ENCODE data around the gene ACSM6. TPM values are rescaled to one million over a fixed set of nuclear protein-coding genes. Genes with fewer than 3 reads are reported as not detected.

Gene ACSM6
- total and polyA plus RNA-seq, 2 experiments from 2014 or later = 0.10 TPM; not detected in 1

- H3K79me2 ChIP-seq = peaks cover 10% of the 10 kb centered on the region
- H3K27me3 ChIP-seq = no peaks in the 10 kb centered on the region
- WGBS (ENCODE audit: low lambda C conversion rate, missing lambda C conversion rate) = 33% methylated on average over 6 of the region's 6 CpGs
- H3K9me2 ChIP-seq (replicated peaks; ENCODE audit: insufficient read depth) = no peaks in the 10 kb centered on the region
- H3K4me2 ChIP-seq = peak overlapping the region; percentile 11
- H2AFZ ChIP-seq = no peak overlapping the region
- no peak for DNase-seq (ENCODE audit: low spot score)
- H4K20me1 ChIP-seq (ENCODE audit: insufficient read depth, poor library complexity, severe bottlenecking) = no peaks in the 10 kb centered on the region
- H3K27ac ChIP-seq = peak overlapping the region; percentile 94
- no peaks in the 10 kb centered on the region for H3K9me3 ChIP-seq (ENCODE audit: low read depth)
- TF ChIP-seq EZH2 (IDR thresholded peaks at IDR 0.05; ENCODE audit: borderline replicate concordance) (no peak), EZH2phosphoT487 (IDR thresholded peaks at IDR 0.05; ENCODE audit: low read depth, severe bottlenecking, unreplicated experiment) (no peak), CTCF (IDR thresholded peaks at IDR 0.05; ENCODE audit: poor library complexity) (no peak)
- no peak overlapping the region for H3K4me3 ChIP-seq
- H3K4me1 ChIP-seq (ENCODE audit: insufficient read depth) = peaks cover 53% of the 10 kb centered on the region
- H3K36me3 ChIP-seq (replicated peaks; ENCODE audit: insufficient read depth, low read depth) = no peaks in the 10 kb centered on the region
Observed at GRCh38 chr10:95264227-95265051, 70.4 kb downstream of the ACSM6 start.

- Histone ChIP-seq H3K4me3 (no peak overlapping the region), H3K9me2 (replicated peaks; ENCODE audit: insufficient read depth) (no peaks in the 10 kb centered on the region), H3K9me3 (ENCODE audit: low read depth) (no peaks in the 10 kb centered on the region), H3K27me3 (no peaks in the 10 kb centered on the region), H3K79me2 (peaks cover 21% of the 10 kb centered on the region), H3K36me3 (replicated peaks; ENCODE audit: insufficient read depth, low read depth) (no peaks in the 10 kb centered on the region), H2AFZ (no peak overlapping the region), H4K20me1 (ENCODE audit: insufficient read depth, poor library complexity, severe bottlenecking) (no peaks in the 10 kb centered on the region), H3K4me2 (no peak overlapping the region), H3K4me1 (ENCODE audit: insufficient read depth) (peaks cover 49% of the 10 kb centered on the region), H3K27ac (peak overlapping the region; percentile 94)
- 93% methylated on average over 8 of the region's 8 CpGs for WGBS (ENCODE audit: low lambda C conversion rate, missing lambda C conversion rate)
- TF ChIP-seq EZH2 (IDR thresholded peaks at IDR 0.05; ENCODE audit: borderline replicate concordance) = no peak
- TF ChIP-seq EZH2phosphoT487 (IDR thresholded peaks at IDR 0.05; ENCODE audit: low read depth, severe bottlenecking, unreplicated experiment) = no peak
- DNase-seq (ENCODE audit: low spot score) = no peak
Observed at GRCh38 chr10:95265572-95265971, 71.5 kb downstream of the ACSM6 start.

- Histone ChIP-seq H4K20me1 (ENCODE audit: insufficient read depth, poor library complexity, severe bottlenecking) (no peaks in the 10 kb centered on the region), H3K27ac (peak overlapping the region; percentile 94), H3K4me3 (no peak overlapping the region), H3K4me2 (no peak overlapping the region), H3K9me3 (ENCODE audit: low read depth) (no peaks in the 10 kb centered on the region), H3K27me3 (no peaks in the 10 kb centered on the region), H3K79me2 (peaks cover 30% of the 10 kb centered on the region), H3K4me1 (ENCODE audit: insufficient read depth) (peaks cover 39% of the 10 kb centered on the region), H2AFZ (no peak overlapping the region), H3K9me2 (replicated peaks; ENCODE audit: insufficient read depth) (no peaks in the 10 kb centered on the region), H3K36me3 (replicated peaks; ENCODE audit: insufficient read depth, low read depth) (no peaks in the 10 kb centered on the region)
- WGBS (ENCODE audit: low lambda C conversion rate, missing lambda C conversion rate) = 24% methylated on average over 1 of the region's 1 CpG
- peak; percentile 85 for DNase-seq (ENCODE audit: low spot score)
- no peak for TF ChIP-seq EZH2phosphoT487 (IDR thresholded peaks at IDR 0.05; ENCODE audit: low read depth, severe bottlenecking, unreplicated experiment)
- TF ChIP-seq EZH2 (IDR thresholded peaks at IDR 0.05; ENCODE audit: borderline replicate concordance) = no peak
- TF ChIP-seq CTCF (IDR thresholded peaks at IDR 0.05; ENCODE audit: poor library complexity) = no peak
Observed at GRCh38 chr10:95266674-95267095, 72.6 kb downstream of the ACSM6 start.

GRCh38 chr10:95267251-95267650 is 73.2 kb downstream of the ACSM6 start:
- no peaks in the 10 kb centered on the region for H3K9me2 ChIP-seq (replicated peaks; ENCODE audit: insufficient read depth)
- no peaks in the 10 kb centered on the region for H3K27me3 ChIP-seq
- H3K36me3 ChIP-seq (replicated peaks; ENCODE audit: insufficient read depth, low read depth) = no peaks in the 10 kb centered on the region
- peak overlapping the region; percentile 80 for H3K27ac ChIP-seq
- 87% methylated on average over 3 of the region's 3 CpGs for WGBS (ENCODE audit: low lambda C conversion rate, missing lambda C conversion rate)
- peaks cover 38% of the 10 kb centered on the region for H3K4me1 ChIP-seq (ENCODE audit: insufficient read depth)
- no peaks in the 10 kb centered on the region for H3K9me3 ChIP-seq (ENCODE audit: low read depth)
- TF ChIP-seq EZH2 (IDR thresholded peaks at IDR 0.05; ENCODE audit: borderline replicate concordance) (no peak), EZH2phosphoT487 (IDR thresholded peaks at IDR 0.05; ENCODE audit: low read depth, severe bottlenecking, unreplicated experiment) (no peak), CTCF (IDR thresholded peaks at IDR 0.05; ENCODE audit: poor library complexity) (no peak)
- no peak overlapping the region for H2AFZ ChIP-seq
- no peak for DNase-seq (ENCODE audit: low spot score)
- H3K4me2 ChIP-seq = peak overlapping the region; percentile 13
- no peaks in the 10 kb centered on the region for H4K20me1 ChIP-seq (ENCODE audit: insufficient read depth, poor library complexity, severe bottlenecking)
- no peak overlapping the region for H3K4me3 ChIP-seq
- peaks cover 35% of the 10 kb centered on the region for H3K79me2 ChIP-seq

All from hepatocyte (in vitro differentiated cells).